HG03460 (cell line): ENCODE results near the gene LAYN.

Experiments used
- ATAC-seq: cut with Tn5 transposase; IDR thresholded peaks from one replicate; pipeline ENCODE4 v1.9.1; 2021; ENCODE audit not compliant: unreplicated experiment

LAYN gene

DNA sequence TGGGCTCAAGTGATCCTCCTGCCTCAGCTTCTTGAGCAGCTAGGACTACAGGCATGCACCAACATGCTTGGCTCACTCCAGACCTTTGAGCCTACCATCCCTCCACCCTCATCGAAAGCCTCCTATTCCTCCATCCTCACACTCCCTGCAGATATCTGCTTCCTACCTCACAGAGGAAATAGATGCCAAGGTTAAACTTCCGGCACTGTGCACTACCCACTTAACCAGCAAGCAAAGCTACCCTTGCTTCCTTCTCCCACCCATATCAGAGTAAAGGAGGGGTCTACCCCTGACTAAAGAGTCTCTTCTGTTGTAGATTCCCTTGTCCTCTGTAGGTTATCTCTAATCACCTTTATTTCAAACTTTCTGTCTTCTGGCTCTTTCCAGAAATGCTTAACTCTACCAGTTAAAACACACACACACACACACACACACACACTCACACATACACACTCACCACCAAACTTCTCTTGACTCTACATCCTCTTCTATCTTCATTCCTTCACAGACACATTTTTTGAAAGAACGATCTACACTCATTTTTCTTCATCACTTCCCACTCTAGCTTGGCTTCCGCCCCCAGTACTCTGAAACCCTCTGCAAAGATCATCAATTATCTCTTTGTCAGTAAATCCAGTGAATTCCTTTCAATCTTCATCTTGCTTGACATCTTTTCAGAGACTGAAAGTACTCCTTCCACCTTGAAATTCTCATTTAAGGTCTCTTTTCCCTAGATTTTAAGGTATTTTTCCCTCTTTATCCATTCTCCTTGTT, 50.9 kb downstream of the LAYN start:
- ATAC-seq, result no peak

DNA sequence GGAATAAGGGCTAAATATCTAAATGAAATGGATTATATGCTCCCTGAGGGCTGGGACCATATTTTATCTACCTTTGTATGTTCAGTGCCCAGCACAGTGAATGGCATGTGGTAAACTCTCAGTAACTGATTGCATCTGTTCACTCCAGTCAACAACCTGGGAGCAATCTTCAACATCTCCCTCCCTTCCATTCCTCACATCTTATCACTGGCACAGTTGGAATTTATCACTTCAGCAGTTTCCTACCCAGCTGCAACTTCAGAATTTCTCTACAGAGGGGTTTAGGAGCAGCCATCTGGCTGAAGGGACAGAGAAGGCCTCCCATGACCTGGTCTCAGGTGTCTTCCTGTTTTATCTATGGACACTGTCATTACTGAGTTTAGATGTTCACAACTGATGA, 52.0 kb downstream of the LAYN start:
- ATAC-seq, result no peak

DNA sequence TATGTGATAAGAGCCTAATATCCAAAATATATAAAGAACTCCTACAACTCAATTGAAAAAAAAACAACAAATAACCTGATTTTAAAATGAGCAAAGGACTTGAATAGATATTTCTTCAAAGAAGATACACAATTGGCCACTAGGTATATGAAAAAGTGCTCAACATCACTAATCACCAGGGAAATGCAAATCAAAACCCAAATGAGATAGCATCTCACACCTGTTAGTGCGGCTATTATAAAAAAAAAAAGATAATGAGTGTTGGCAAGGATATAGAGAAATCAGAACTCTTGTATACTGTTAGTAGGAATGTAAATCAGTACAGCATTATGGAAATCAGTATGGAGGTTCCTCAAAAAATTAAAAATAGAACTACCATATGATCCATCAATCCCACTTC, 55.8 kb downstream of the LAYN start:
- ATAC-seq, result no peak

DNA sequence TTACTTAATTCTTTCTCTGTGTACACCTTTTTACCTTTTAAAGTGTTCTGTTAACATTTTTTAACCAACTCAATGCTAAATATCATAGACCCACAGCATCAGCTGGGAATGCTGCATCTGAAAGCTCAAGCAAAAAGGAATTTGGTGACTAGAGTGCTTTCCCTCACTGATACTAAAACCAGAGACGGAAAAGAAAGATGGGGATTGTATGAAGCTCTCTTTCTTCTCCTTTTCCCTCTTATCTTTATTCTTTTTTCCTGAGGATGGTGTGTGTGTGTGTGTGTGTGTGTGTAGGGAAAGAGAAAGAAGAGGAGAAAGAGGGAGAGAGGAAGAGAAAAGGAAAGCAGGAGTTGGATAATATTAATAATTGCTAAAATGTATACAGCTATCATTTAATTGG, 57.6 kb downstream of the LAYN start:
- no peak for ATAC-seq

DNA sequence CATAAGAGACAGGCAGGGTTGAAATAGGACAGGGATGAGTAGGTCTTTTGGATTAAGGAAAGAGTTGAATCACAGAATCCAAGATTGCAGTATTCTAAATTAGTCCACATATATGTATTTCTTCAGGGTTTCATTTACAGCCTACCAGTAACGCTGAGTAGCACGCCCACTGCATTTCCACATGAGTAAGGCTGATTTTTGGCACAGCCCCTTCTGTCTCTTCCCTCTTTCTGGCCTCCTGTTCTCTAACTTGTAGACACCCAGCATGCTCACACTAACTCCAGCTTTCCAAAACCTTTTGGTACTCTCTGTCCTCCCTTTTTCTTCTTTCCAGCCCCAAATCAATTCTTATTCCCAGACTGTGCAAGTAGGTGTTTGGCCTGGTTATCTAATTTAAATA, 58.0 kb downstream of the LAYN start:
- no peak for ATAC-seq

DNA sequence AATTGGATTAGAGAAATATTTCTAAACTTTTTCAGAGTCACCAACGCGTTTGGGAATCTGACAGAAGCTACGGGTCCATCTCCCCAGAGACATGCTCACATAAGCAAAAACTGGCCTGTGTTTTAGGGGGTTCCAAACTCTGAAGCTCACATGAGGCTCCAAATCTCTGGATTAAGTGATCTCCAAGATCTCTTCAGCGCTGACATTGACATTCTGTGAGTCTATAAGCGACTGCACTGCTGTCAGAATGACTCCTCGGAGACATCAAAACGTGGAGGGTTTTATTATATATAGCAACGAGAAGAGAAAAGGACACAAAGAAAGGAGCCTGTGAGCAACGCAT, 61.1 kb downstream of the LAYN start:
- no peak for ATAC-seq

DNA sequence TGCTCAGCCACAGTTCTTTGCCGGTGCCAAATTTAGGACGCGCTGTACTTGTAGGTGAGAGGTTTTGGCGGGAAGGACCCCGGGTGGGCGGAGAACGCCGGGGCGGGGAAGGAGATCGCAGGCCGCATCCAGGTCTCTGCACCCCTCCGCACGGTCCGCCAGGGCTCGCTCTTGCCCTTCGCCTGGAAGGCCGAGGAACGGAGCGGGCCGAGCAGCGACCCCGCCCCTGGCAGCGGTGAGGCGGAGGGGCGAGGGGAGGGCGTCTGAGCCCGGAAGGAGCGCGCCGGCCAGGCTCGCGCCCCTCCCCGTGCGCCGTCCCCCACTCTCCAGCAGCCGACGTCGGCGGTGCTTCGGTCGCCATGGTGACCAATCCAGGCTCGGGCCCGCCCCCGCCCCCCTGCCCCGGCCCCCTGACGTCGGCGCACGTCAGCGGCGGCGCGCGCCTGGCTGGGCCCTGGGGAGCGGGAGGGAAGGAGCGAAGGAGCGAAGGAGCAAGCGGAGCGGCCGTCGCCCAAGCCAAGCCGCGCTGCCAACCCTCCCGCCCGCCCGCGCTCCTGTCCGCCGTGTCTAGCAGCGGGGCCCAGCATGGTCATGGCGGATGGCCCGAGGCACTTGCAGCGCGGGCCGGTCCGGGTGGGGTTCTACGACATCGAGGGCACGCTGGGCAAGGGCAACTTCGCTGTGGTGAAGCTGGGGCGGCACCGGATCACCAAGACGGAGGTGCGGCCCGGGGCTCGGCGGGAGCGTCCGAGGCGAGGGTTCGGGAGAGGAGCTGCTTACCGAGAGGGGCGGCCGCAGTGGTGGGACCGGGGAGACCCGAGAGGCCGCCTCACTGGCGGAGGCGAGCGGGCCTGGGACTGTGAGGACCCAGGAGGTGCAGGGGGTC, 61.7 kb downstream of the LAYN start, which contains the start of gene SIK2:
TSS of gene SIK2 (plus strand) at position 471 of the 886 bp plus-strand sequence. CDS start at position 586, 115 bp downstream.
- peak; percentile 84 for ATAC-seq

DNA sequence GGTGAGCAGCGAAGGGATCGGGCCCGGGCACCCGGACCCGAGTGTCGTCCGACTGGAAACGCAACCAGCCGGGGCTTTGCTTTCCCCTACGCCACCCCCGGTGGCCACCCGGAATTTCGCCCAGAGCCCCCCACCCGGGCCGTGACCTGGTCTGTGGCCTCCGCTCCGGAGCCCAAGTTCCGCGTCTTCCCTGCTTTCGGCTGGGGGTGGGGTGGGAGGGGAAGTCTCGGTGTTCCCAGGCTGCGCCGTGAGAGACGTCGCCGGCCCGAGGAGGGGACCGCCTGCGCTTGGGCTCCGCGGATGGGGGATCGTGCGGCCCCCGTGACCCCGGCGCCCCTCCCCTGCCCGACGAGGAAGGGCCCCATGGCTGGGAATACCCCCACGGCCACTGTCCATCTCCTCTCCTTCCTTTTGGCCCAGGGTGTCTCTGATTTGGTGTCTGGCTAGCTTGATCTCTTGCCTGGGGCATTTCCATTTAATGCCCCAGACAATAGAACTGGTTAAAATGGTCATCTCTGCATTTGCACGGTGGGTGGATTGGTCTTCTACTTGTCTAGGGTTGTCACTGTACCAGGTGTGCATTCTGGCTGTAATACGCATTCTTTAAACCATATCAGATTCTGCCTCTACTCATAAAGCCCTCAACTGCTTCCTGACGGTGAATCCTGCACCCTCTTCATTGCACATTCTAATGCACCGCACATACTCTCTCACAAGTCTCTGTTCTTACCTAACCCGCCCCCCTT, 62.5 kb downstream of the LAYN start:
- ATAC-seq, result no peak

DNA sequence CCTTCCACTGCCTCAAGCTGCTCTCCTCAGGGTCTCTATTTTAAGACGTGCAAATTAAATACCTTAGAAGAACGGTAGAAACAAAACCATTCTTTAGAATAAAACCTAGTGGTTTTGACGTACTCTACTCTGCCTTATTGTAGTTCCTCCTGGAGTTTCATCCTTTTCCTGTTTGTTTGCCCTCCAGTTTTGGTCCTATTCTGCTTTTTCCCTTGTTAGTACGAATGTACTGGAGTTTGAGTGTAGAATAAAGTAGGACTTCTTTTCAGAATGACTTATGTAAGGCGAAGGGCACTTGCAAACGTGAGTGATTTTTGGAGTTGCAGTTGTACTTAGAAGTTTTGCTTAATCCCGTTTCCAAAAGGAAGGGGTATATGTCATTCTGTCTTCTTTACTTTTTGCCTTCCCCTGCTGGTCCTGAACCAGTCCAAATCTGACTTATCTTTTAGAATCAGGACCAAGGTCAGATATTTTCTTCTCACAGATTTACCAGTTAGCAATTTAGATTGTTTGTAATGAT, 63.2 kb downstream of the LAYN start:
- ATAC-seq, result no peak

DNA sequence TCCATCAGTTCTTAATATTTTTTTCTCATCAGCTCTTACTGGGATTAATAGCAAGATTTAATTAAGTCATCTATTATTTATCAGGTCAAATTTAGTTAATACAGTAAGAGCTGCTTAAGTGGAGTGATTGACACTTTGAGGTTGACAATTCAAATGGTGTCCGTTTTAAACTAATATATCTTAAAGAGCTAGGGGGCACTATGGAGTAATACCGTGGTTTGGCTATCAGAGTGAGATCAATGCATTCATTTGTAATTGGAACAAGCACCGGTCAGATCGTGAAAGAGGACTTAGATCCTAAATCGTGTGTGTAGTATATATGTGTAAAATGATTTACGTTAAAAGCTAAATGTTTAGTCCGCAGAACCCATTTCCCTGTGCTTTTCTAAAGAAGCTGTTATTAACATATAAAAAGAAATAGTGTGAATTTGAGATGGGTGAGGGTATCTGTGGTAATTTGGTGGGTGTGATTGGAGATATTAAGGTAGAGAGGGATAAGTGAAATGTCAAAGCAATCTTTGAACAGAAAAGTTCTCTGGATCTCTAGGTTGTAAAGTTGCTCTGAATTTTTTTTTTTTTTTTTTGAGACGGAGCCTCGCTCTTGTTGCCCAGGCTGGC, 64.0 kb downstream of the LAYN start:
- no peak for ATAC-seq

DNA sequence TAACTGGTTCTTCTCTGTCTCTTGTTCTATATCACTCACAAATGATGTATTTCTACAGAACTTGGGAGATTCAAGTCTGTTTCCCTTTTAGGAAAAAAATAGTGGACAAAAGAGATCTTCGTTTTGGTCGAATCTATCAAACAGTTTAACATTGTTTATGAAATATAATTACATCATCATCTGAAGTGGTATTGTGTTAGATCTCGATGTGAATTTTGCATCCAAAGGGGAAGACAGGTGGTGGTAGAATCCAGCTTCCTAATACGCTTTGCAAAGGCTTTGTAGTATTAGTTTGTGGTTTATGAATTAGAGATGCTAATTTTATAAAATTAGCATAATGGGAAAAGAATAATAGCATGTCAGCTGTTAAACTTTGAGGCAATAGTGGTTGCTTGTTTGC, 65.2 kb downstream of the LAYN start:
- ATAC-seq, result no peak

DNA sequence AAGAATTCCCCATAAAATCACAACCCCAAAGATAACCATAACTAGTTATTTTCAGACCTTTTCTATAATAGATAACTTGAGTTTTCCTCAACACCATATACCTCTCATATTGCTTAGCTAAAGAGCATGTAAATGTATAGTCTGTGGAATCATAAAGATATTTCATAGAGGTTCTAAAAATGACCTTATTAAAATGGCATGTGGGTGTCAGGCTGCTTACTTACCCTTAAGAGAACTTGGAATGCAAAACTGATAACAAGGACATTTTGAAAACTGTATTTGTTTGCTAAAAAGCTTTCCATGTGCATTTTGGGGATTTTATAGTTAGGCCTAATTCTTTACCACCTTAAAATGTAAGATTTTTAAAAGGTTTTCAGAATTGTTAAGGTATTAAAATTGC, 66.5 kb downstream of the LAYN start:
- no peak for ATAC-seq

DNA sequence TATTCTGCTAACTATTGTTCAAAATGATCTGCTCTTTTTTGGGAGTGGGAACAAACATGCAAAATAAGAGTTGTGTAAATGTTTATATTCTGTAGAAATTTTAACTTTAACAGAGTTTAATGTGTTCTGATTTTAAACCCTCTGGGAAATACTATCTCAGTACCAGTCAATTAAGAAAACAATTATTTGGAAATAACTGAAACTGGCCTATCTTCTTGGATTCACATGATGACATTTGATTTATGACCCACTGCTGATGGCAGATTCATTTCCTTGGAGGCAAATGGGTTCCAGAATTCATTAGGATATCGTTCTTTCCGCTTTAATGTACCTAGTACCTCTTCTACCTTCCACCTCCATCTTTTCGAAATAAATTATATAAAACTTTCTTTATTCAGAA, 67.2 kb downstream of the LAYN start:
- ATAC-seq, result no peak
